GM12891 (cell line): ENCODE results near the gene CFAP97D1.
"Not testable (repeated sequence)": the region's sequence is repeated elsewhere in the genome, so short reads cannot be mapped to it uniquely, and the experiment has no call there.

Experiments
- PAX5 ChIP-seq: IDR thresholded peaks from 2 replicates; pipeline ENCODE4 v1.6.1; 2011; ENCODE audit warnings: low read length, moderate library complexity, mild to moderate bottlenecking; ENCODE audit not compliant: insufficient read depth, severe bottlenecking
- POLR2A ChIP-seq: IDR thresholded peaks from 2 replicates; pipeline ENCODE4 v1.6.1; 2011; ENCODE audit warnings: low read depth, low read length, control low read depth
- POLR2AphosphoS5 ChIP-seq: IDR thresholded peaks from 2 replicates; pipeline ENCODE4 v1.6.1; 2011; ENCODE audit warnings: low read depth, low read length, control low read depth
- POU2F2 ChIP-seq: IDR thresholded peaks from 2 replicates; pipeline ENCODE4 v1.6.1; 2011; ENCODE audit warnings: low read depth, mild to moderate bottlenecking, control low read depth, low read length, moderate library complexity
- SPI1 ChIP-seq: IDR thresholded peaks from 2 replicates; pipeline ENCODE4 v1.6.1; 2011; ENCODE audit warnings: low read depth, low read length, control low read depth
- TAF1 ChIP-seq: IDR thresholded peaks from 2 replicates; pipeline ENCODE4 v1.6.1; 2011; ENCODE audit warnings: low read depth, low read length, control low read depth

GRCh38 chr17:43792668-43793067 is 12.4 kb downstream of the CFAP97D1 start:
- not testable (repeated sequence) for TF ChIP-seq POLR2A, POU2F2, POLR2AphosphoS5, TAF1, SPI1, PAX5
